ENCODE data around the gene PARD3.
A peak's percentile ranks its signal among the peaks of the same experiment; 100 is the strongest.

PARD3 gene

DNA sequence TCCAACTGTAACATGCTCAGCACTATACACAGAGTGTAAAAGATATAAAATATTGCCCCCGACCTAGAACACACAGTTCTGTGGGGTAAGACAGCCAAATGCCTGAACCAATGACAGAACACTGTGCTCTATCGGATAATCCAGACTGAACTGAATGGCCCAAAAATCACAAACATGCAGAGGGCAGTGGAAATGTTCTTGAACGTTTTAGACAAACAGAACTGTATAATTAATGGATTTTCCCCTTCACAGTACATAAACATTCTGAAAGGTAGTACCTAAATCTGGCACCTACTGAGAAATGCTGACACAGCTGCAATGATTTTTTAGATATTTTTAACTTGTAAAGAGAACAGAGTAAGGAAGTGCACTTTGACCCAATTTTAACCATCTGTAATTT, 33.4 kb downstream of the PARD3 start:
- TF ChIP-seq, protein P1, sequence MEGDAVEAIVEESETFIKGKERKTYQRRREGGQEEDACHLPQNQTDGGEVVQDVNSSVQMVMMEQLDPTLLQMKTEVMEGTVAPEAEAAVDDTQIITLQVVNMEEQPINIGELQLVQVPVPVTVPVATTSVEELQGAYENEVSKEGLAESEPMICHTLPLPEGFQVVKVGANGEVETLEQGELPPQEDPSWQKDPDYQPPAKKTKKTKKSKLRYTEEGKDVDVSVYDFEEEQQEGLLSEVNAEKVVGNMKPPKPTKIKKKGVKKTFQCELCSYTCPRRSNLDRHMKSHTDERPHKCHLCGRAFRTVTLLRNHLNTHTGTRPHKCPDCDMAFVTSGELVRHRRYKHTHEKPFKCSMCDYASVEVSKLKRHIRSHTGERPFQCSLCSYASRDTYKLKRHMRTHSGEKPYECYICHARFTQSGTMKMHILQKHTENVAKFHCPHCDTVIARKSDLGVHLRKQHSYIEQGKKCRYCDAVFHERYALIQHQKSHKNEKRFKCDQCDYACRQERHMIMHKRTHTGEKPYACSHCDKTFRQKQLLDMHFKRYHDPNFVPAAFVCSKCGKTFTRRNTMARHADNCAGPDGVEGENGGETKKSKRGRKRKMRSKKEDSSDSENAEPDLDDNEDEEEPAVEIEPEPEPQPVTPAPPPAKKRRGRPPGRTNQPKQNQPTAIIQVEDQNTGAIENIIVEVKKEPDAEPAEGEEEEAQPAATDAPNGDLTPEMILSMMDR (IDR thresholded peaks at IDR 0.05; ENCODE audit: low read depth, low read length, missing control alignments) = no peak
- in situ Hi-C loops (cut with HindIII; ENCODE audit: low sequenced_read_pairs) = no loop called here
- DNase-seq (ENCODE audit: low read depth) = no peak
- no peak overlapping the region for H3K4me3 ChIP-seq (ENCODE audit: low read depth, low read length)

DNA sequence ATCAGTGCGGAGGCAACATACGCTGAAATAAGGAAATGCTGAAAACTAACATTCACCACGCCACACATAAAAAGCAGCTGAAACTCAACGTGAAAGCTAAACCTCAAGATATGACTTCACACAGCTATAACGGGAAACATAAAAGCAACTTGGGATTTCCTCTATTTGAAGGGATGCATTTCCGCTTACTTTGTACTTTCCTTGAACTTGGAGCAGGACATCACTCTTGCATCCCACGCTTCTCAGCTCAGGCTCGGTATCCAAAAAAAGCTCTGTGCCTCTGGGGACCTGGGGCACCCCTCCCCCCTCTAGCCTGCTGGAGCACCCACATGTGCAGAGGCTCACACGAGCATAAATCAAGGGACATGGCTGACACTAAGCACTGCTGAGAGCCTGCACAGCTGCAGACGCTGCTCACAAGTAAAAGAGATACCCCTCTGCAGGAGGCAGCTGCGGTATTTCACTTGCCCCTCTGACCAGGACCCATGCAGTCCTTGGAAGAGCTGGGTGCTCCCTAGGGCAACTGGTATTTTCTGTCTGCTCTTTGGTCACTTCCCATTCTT, 34.2 kb downstream of the PARD3 start:
- in situ Hi-C loops (cut with HindIII; ENCODE audit: low sequenced_read_pairs) = no loop called here
- TF ChIP-seq, protein P1 (IDR thresholded peaks at IDR 0.05; ENCODE audit: low read depth, low read length, missing control alignments) = no peak
- DNase-seq (ENCODE audit: low read depth) = no peak
- H3K4me3 ChIP-seq (ENCODE audit: low read depth, low read length) = no peak overlapping the region

DNA sequence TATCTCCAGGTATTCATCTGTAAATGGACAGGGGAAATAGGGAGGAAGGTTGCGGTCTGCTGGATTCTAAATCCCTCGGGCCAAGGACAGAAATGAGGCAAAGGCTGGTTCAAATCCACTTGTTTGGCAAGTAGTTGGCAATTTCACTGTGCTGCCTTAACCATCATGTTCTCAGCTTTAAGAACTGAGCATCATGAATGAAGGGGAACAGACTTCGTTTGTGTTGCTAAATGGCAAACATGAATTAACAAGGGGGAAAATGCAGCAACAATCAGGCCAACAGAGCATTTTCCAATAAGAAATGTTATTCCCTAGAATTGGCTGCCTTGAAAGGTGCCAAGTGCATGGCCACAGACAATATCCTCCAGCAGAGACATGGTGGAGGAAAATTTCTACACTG, 36.9 kb downstream of the PARD3 start:
- DNase-seq (ENCODE audit: low read depth) = no peak
- TF ChIP-seq, protein P1 (IDR thresholded peaks at IDR 0.05; ENCODE audit: low read depth, low read length, missing control alignments) = no peak
- in situ Hi-C loops (cut with HindIII; ENCODE audit: low sequenced_read_pairs) = no loop called here
- H3K4me3 ChIP-seq (ENCODE audit: low read depth, low read length) = no peak overlapping the region

DNA sequence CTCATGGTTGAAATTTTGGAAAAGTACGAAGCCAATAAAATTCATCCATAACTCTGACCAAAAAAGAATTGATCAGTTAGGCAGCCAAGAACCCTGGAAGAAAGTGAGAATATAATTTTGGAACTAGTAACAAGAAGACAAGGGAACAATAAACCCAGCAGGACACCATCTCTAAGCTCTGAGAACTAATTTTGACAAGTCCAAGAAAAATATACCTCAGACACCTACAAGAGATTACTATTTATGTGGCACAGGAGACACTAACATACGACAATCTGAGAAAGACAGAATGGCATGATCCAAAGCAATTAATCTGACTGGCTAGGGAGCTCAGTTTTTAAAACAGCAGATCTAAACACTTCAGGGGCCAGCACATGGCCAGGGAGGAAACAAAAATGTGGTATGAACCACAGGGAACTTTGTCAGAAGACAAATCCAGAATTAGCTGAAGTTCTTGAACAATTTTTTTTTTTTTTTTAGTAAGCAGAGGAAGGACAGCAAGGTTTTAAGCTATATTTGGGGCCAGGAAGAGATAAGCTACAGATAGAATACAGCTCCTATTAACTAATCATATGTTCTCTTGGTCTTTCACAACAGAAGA, 38.9 kb downstream of the PARD3 start:
- H3K4me3 ChIP-seq (ENCODE audit: low read depth, low read length) = no peak overlapping the region
- TF ChIP-seq, protein P1 (IDR thresholded peaks at IDR 0.05; ENCODE audit: low read depth, low read length, missing control alignments) = no peak
- DNase-seq (ENCODE audit: low read depth) = no peak
- in situ Hi-C loops (cut with HindIII; ENCODE audit: low sequenced_read_pairs) = no loop called here

DNA sequence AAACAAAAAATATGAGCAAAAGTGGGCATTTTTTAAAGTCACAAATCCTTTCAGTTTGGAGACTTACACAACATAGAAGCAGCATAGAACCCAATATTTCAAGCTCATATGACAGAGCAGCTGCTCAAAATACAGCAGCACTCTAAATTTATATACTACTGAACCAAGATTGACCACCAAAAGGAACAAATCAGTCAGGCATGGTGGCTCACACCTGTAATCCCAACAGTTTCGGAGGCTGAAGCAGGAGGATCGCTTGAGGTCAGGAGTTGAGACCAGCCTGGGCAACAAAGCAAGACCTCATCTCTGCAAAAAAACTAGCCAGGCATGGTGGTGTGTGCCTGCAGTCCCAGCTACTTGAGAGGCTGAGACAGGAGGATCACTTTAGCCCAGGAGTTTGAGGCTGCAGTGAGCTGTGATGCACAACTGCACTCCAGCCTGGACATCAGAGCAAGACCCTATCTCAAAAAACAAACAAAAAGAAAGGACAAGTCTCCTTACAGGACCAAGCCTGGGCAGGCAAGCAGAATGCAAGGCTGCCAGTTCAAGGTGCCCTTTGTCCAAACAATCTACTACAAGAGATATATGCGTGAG, 40.0 kb downstream of the PARD3 start:
- H3K4me3 ChIP-seq (ENCODE audit: low read depth, low read length) = no peak overlapping the region
- no peak for DNase-seq (ENCODE audit: low read depth)
- TF ChIP-seq, protein P1 (IDR thresholded peaks at IDR 0.05; ENCODE audit: low read depth, low read length, missing control alignments) = no peak
- in situ Hi-C loops (cut with HindIII; ENCODE audit: low sequenced_read_pairs) = no loop called here

DNA sequence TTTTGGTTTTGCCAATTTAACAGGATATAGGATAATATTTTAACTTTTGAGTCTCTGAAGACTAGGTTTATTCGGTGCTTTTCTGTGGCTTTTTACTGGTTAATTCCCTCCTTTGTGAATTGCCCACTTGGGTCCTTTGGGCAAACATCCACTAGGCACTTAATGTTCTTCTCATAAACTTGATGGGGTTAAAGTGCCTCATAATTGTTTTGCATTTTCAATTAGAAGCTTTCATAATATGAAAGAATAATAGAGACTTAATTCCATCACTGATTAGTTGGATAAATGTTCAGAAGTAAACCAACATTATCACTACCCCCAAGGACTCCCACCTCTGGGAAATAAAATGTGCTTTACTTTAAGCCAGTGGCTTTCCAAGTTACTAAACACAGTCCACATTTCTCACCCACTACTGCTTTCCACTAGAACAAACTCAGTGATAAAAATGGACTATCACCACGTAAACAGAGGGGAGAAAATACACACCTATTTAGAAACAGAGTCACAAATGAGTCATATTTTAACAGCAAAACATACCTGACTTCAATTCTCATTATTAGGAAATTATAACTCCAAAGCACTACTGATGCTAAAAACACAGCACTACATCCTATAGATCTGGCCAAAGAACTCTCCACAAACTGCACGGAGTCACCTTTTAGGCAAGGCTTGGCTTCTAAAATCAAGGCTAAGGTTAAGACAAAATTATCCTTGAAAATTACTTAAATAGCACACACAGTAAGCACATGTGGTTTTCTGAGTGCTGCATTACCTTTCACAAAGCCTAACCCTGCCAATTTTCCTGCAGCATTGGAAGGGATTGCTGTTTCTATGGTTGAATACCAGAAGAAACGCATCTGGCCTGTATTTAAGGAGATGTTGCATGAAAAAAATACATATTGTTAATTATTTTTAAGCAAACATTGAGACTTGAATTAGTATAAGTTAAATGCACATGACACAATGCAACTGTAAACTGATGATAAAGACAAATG, 41.2 kb downstream of the PARD3 start:
- H3K4me3 ChIP-seq (ENCODE audit: low read depth, low read length) = no peak overlapping the region
- in situ Hi-C loops (cut with HindIII; ENCODE audit: low sequenced_read_pairs) = no loop called here
- peak; percentile 31 for DNase-seq (ENCODE audit: low read depth)
- TF ChIP-seq, protein P1 (IDR thresholded peaks at IDR 0.05; ENCODE audit: low read depth, low read length, missing control alignments) = no peak
